Measurements from ENCODE around the gene EPS8L3.
"Not testable (repeated sequence)": the region's sequence is repeated elsewhere in the genome, so short reads cannot be mapped to it uniquely, and the experiment has no call there.

The EPS8L3 gene

GRCh38 chr1:109704173-109704572, 59.5 kb downstream of the EPS8L3 start:
- DNase-seq: no peak

GRCh38 chr1:109702940-109703339, 60.8 kb downstream of the EPS8L3 start:
- DNase-seq: not testable (repeated sequence)

All from DMS153 (cell line).